Activated naive CD8-positive, alpha-beta T cell treated with anti-CD3 and anti-CD28 coated beads for 36 hours (primary cell): ENCODE results near the gene GLIPR1. TPM values are rescaled to one million over a fixed set of nuclear protein-coding genes. Genes with fewer than 3 reads are reported as not detected.
"Not testable (repeated sequence)": the region's sequence is repeated elsewhere in the genome, so short reads cannot be mapped to it uniquely, and the experiment has no call there.

Source experiments
- DNase-seq: peaks from one replicate; pipeline ENCODE4 v3.0.0; 2021
- H3K27ac Mint-ChIP-seq: one replicate; pipeline ENCODE4 v1.8.0; 2022; ENCODE audit warnings: mild to moderate bottlenecking, moderate library complexity, mixed read lengths
- H3K27me3 Mint-ChIP-seq: one replicate; pipeline ENCODE4 v1.8.0; 2022; ENCODE audit warnings: mild to moderate bottlenecking, mixed read lengths
- H3K36me3 Mint-ChIP-seq: one replicate; pipeline ENCODE4 v1.8.0; 2021; ENCODE audit warnings: mild to moderate bottlenecking, mixed read lengths
- H3K4me1 Mint-ChIP-seq: one replicate; pipeline ENCODE4 v1.8.0; 2021; ENCODE audit warnings: mixed read lengths
- H3K4me3 Mint-ChIP-seq: one replicate; pipeline ENCODE4 v1.8.0; 2022; ENCODE audit warnings: mild to moderate bottlenecking, moderate library complexity, mixed read lengths
- H3K9me3 Mint-ChIP-seq: one replicate; pipeline ENCODE4 v1.8.0; 2022; ENCODE audit warnings: mixed read lengths
- total RNA-seq, 2 experiments: library from RNA; stranded (reverse); gene quantifications; one replicate each; pipeline ENCODE4 v1.2.3, GENCODE V29; 2021

Gene GLIPR1
- total RNA-seq, 2 experiments from 2014 or later, result 19.7 to 25.7 TPM

DNA sequence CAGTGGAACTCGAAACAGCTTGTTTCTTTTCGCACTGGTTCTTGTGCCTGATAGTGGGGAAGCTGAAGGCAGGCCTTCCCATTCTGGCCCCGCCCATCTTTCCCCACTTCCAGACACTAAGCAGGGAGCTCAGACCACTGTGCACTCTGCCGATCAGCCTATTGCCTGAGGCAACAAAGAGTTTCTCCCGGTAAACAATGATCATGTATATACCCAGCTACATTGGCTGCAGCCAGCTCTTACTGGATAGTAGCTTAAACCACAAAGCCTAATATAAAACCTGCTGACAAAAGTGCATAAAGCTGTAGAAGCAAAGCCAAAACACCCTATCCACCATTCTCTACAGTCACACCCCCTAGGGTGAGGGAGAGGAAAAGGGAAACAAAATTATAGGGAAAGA, 24.7 kb upstream of the GLIPR1 start:
- no peak overlapping the region for H3K4me3 Mint-ChIP-seq
- peaks cover 18% of the 10 kb centered on the region for H3K4me1 Mint-ChIP-seq
- peaks cover 6% of the 10 kb centered on the region for H3K9me3 Mint-ChIP-seq
- no peak for DNase-seq
- H3K27me3 Mint-ChIP-seq, result no peaks in the 10 kb centered on the region
- no peak overlapping the region for H3K27ac Mint-ChIP-seq
- H3K36me3 Mint-ChIP-seq, result no peaks in the 10 kb centered on the region

DNA sequence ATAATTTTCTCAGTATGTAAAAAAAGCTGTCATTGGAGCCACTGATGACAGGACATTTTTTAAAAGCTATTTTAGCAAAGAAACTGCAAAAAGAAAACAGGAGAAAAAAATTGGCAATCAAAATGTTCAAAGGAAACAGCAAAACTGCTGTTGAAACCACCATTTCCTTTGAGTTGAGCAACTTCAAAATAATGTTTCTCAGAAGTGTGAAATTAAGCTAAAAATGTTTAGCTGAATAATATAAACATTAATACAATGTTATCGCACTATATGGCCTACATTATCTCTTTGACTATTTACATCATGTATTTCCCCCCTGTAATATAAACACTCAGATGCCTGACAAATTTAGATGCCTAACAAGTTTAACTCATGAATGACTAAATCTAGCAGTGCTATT, 23.4 kb upstream of the GLIPR1 start:
- no peaks in the 10 kb centered on the region for H3K27me3 Mint-ChIP-seq
- DNase-seq, result no peak

DNA sequence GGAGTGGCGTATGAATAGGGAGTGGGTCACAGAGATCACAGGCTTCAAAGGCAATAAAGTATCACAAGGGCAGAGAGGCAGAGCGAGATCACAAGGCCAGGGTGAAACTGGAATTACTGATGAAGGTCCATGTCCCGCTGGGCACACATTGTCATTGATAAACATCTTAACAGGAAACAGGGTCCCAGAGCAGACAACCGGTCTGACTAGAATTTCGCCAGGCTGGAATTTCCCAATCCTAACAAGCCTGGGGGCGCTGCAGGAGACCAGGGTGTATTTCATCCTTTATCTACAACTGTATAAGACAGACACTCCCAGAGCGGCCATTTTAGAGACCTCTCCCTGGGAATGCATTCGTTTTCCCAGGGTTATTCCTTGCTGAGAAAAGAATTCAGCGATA, 22.7 kb upstream of the GLIPR1 start:
- not testable (repeated sequence) for H3K36me3 Mint-ChIP-seq, H3K9me3 Mint-ChIP-seq, DNase-seq, H3K27ac Mint-ChIP-seq, H3K27me3 Mint-ChIP-seq, H3K4me3 Mint-ChIP-seq
- peaks cover 18% of the 10 kb centered on the region for H3K4me1 Mint-ChIP-seq

More for the DNA sequence above, 23.4 kb upstream of the GLIPR1 start:
- no peak overlapping the region for H3K27ac Mint-ChIP-seq
- peaks cover 18% of the 10 kb centered on the region for H3K4me1 Mint-ChIP-seq
- no peaks in the 10 kb centered on the region for H3K36me3 Mint-ChIP-seq
- no peak overlapping the region for H3K4me3 Mint-ChIP-seq
- H3K9me3 Mint-ChIP-seq, result peaks cover 6% of the 10 kb centered on the region

DNA sequence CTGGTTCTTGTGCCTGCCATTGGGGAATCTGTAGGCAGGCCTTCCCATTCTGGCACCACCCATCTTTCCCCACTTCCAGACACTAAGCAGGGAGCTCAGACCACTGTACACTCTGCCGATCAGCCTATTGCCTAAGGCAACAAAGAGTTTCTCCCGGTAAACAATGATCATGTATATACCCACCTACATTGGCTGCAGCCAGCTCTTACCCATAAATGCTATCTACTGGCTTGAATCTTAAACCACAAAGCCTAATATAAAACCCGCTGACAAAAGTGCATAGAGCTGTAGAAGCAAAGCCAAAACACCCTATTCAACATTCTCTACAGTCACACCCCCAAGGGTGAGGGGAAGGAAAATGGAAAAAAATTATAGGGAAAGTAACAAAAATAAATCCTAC, 20.8 kb upstream of the GLIPR1 start:
- Mint-ChIP-seq H3K27me3 (no peaks in the 10 kb centered on the region), H3K4me3 (no peak overlapping the region), H3K36me3 (no peaks in the 10 kb centered on the region), H3K9me3 (peaks cover 6% of the 10 kb centered on the region), H3K27ac (no peak overlapping the region), H3K4me1 (peaks cover 18% of the 10 kb centered on the region)
- DNase-seq, result no peak

DNA sequence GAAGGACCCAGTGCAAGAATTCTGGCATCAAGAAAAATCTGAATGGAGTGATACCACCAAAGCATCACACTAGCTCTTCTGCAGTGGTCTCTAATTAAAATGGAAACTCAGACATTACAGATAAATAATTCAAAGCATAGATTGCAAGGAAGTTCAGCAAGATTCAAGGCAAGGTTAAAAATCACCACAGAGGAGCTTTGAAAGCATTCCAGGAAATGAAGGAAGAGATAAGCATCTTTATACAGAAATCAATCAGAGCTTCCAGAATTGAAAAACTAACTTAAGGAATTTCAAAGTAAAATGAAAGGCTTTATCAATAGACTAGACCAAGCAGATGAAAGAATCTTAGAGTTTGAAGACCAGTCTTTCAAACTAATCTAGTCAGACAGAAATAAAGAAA, 20.4 kb upstream of the GLIPR1 start:
- DNase-seq, result no peak
- peaks cover 6% of the 10 kb centered on the region for H3K9me3 Mint-ChIP-seq

DNA sequence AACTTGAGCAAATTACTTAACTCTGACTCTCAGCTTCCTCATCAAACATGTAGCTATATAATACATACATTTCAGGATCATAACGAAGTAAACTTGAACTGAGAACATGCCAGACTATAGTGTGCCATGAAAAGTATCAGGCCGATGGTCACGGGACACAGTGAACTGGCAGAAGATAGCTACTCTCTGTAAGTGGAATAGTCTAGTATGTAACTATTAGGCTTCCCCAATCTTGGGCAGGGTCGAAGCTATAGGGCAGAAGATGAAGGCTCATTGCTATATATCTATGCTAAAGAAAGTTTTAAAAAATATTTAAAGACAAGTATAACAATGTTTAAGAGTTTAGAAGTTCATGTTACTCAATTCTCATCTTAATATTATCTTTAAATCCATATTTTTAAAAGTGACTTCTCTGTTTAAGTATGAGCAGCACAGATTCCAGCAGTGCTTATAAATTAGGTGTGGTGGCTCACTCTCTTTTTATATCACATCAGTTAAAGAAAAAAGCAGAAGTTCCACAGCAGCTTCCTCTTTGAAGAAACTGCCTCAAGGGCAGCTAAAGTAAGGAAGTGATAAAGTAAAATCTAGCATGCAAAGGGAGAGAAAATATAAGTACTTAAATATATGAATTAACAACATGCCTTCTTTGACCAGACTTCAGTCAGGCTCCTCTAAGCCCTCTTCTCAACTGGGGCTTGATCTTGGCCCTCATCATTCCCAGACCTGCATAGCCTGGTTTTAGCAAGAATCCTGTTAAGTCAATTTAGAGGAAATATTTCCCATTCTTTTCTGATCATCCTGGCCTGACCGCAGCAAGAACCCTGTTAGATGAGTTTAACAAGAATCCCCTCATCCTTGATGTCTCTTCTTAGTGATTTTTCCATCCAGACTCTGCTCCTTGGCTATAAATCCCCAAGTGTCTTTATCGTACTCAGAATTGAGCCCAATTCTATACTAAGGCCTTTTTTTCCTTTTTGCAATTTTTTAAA, 8.4 kb upstream of the GLIPR1 start:
- H3K27me3 Mint-ChIP-seq, result peaks cover 4% of the 10 kb centered on the region
- no peaks in the 10 kb centered on the region for H3K36me3 Mint-ChIP-seq
- H3K4me3 Mint-ChIP-seq, result no peak overlapping the region
- no peak for DNase-seq
- H3K9me3 Mint-ChIP-seq, result no peaks in the 10 kb centered on the region
- no peak overlapping the region for H3K27ac Mint-ChIP-seq
- H3K4me1 Mint-ChIP-seq, result peaks cover 11% of the 10 kb centered on the region

More for the DNA sequence above, 20.4 kb upstream of the GLIPR1 start:
- Mint-ChIP-seq H3K27me3 (no peaks in the 10 kb centered on the region), H3K27ac (no peak overlapping the region), H3K36me3 (no peaks in the 10 kb centered on the region), H3K4me3 (no peak overlapping the region), H3K4me1 (peaks cover 18% of the 10 kb centered on the region)

DNA sequence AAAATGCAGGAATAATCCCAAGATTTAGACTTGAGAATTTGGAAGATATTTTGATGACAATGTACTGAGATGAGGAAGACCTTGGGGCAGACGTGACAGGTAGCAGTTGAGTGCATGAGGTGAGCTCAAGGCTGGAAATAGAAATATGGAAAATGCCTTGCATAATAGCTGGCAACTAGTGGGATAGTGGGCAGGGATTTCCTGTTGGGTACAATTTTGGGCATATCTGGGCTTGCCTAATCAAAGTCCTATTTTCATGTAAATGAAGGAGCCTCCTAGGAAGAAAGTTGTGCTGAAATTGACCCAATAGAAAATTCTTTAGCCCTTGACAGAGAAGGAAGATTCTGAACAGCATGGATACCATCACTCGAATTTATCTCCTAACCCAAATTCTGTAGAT, 6.4 kb upstream of the GLIPR1 start:
- Mint-ChIP-seq H3K9me3 (no peaks in the 10 kb centered on the region), H3K4me1 (peaks cover 29% of the 10 kb centered on the region), H3K4me3 (no peak overlapping the region), H3K36me3 (no peaks in the 10 kb centered on the region), H3K27ac (no peak overlapping the region), H3K27me3 (peaks cover 4% of the 10 kb centered on the region)
- no peak for DNase-seq

DNA sequence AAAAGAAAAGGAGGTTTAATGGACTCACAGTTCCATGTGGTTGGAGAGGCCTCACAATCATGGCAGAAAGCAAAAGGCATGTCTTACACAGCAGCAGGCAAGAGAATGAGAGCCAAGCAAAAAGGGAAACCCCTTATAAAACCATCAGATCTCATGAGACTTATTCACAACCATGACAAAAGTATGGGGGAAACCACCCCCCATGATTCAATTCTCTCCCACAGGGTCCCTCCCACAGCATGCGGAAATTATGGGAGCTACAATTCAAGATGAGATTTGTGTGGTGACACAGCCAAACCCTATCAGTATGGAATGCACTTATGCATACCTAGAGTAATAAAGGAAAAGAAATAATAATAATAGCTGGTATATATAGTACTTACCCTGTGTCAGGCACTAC, 4.5 kb upstream of the GLIPR1 start:
- peak; percentile 36 for DNase-seq
- Mint-ChIP-seq H3K4me1 (peaks cover 40% of the 10 kb centered on the region), H3K36me3 (no peaks in the 10 kb centered on the region), H3K9me3 (no peaks in the 10 kb centered on the region), H3K27ac (no peak overlapping the region), H3K4me3 (no peak overlapping the region), H3K27me3 (peaks cover 4% of the 10 kb centered on the region)

DNA sequence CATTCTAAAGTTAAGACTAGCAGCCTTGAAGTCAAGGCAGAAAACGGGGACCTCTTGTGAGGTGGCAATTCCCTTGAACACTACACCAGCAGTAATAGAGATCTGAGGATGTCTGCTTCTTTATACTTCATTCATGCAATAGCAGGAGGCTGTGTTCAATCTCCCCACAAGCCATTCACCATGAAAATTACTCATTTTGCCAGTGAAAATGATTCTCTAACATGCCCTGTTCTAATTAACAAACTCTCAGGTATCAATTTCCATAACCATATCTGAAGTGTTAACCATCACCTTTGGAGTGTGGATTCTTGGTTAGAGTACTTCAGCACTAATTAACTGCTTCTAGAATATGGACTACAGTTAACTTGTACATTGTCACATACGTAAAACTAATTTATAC, 3.4 kb upstream of the GLIPR1 start:
- H3K27me3 Mint-ChIP-seq, result peaks cover 4% of the 10 kb centered on the region
- H3K4me3 Mint-ChIP-seq, result no peak overlapping the region
- H3K27ac Mint-ChIP-seq, result peak overlapping the region; percentile 4
- H3K36me3 Mint-ChIP-seq, result no peaks in the 10 kb centered on the region
- peaks cover 49% of the 10 kb centered on the region for H3K4me1 Mint-ChIP-seq
- no peaks in the 10 kb centered on the region for H3K9me3 Mint-ChIP-seq
- no peak for DNase-seq

DNA sequence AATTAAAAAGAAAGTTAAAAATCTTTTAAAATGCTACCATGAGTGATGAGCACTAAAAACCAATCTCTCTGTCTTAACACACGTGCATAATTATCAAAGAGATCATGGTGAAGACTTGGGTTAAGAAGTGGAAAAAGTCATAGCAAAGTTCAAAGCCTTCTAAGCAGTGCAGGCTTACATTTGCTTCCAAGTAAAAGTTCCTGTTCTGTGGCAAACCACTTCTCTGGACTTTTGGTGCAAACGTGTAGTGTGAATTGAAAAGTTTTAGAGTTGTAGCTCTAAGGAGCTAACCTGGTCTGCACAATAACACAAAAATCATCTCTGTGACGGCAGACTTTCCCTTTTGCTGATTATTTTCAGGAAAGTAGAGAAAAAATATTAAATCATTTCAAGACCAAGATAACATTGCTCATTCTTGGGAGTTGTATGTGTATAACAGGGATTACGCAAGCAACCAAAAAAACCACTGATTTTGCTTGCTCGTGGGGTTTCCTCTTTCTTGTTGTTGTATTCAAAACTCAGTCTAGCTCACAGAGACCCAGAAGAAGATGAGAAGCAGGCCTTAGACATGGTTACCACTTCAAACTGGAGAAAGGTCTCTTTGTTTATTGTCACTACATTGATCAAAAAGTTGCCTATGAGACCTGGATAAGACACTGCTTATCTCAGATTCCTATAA, 2.3 kb upstream of the GLIPR1 start:
- peak overlapping the region; percentile 4 for H3K4me3 Mint-ChIP-seq

DNA sequence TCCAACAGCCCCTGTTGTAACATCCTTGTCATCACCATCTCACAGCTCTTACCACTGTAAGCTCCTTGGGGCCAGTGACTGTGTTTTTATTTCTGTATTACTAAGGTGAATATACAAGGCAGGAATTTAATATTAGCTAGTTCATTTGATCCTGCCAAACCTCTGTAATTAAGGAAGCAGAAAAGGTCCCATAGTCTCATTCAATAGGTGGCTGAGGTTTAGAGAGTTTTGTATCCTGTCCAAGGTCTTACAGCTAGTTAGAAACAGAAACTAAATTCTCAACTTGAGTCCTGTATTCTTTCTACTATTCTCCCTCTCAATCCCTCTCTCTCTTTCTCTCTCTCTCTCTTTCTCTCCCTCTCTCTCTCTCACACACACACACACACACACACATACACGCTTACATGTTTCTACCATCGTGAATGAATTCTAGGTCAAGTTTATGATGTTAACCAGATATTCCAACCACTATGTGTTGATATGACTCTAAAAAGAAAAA, 543 bp upstream of the GLIPR1 start:
- Mint-ChIP-seq H3K4me3 (peak overlapping the region; percentile 90), H3K36me3 (peaks cover 16% of the 10 kb centered on the region), H3K4me1 (peaks cover 73% of the 10 kb centered on the region), H3K9me3 (no peaks in the 10 kb centered on the region), H3K27me3 (no peaks in the 10 kb centered on the region), H3K27ac (peak overlapping the region; percentile 94)
- DNase-seq, result no peak

More for the DNA sequence above, 2.3 kb upstream of the GLIPR1 start:
- H3K27ac Mint-ChIP-seq, result peak overlapping the region; percentile 94
- H3K4me1 Mint-ChIP-seq, result peaks cover 57% of the 10 kb centered on the region
- peaks cover 2% of the 10 kb centered on the region for H3K36me3 Mint-ChIP-seq
- H3K9me3 Mint-ChIP-seq, result no peaks in the 10 kb centered on the region
- peaks cover 4% of the 10 kb centered on the region for H3K27me3 Mint-ChIP-seq
- DNase-seq, result peak; percentile 23

DNA sequence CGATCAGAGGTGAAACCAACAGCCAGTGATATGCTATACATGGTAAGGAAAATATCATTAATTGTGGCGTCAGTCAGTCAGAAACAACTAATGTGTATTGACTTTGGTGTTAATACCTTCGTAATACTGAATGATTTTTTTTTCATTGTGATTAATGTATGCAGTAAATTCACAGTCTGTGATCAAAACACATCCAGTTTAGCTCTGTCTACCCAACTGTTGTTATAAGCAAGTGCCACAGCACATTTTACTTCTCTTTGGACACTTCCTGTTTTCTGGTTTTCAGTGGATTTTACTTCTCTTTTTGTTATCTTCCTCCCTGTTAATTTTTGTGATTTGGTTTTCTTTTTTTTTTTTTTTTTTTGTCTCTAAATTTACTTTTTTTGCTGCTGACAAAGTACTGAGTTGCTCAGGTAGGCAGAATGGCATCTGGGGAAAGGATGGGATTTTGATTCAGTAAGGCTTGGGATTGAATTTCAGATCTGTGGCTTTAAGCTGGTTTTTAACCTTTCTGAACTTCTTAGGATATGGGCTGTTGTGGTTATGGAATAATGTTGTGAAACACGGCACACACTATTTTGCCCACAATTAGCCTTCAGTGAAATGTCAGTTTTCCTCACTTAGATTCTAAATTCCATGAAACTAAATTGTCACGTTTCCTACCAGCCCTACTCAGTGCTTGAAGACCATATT, 604 bp downstream of the GLIPR1 start:
- no peaks in the 10 kb centered on the region for H3K27me3 Mint-ChIP-seq
- H3K9me3 Mint-ChIP-seq, result no peaks in the 10 kb centered on the region
- no peak for DNase-seq
- peak overlapping the region; percentile 94 for H3K27ac Mint-ChIP-seq
- peaks cover 77% of the 10 kb centered on the region for H3K4me1 Mint-ChIP-seq
- H3K4me3 Mint-ChIP-seq, result peak overlapping the region; percentile 90
- H3K36me3 Mint-ChIP-seq, result peaks cover 17% of the 10 kb centered on the region

DNA sequence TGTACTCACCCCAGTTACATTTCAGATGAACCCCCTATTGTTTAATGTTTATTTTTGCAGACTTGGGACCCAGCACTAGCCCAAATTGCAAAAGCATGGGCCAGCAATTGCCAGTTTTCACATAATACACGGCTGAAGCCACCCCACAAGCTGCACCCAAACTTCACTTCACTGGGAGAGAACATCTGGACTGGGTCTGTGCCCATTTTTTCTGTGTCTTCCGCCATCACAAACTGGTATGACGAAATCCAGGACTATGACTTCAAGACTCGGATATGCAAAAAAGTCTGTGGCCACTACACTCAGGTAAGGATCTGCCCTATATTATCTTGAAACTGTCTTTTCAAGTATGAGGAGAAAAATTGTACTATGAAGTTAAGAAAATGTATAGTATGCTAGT, 1.2 kb downstream of the GLIPR1 start:
- no peaks in the 10 kb centered on the region for H3K9me3 Mint-ChIP-seq
- H3K4me3 Mint-ChIP-seq, result peak overlapping the region; percentile 90
- H3K27me3 Mint-ChIP-seq, result no peaks in the 10 kb centered on the region
- DNase-seq, result no peak
- H3K27ac Mint-ChIP-seq, result peak overlapping the region; percentile 94
- H3K36me3 Mint-ChIP-seq, result peaks cover 19% of the 10 kb centered on the region
- H3K4me1 Mint-ChIP-seq, result peaks cover 75% of the 10 kb centered on the region

DNA sequence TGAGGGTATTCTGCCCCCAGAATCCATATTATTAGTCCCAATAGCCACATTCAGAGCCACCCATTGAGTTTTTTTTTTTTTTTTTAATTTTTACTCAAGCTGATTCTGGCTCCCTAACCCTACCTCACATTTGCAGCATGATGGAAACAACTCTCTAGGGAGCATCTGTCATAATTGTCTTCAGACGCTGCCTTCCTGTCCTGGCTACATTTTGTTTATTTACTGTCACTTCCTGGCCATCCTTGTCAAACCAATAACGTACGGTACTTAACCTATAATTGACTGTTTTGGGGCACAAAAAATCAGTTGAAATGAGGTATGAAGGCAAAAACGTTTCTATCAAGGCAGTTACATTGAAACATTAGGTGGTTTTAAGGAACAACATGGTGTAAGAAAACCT, 2.1 kb downstream of the GLIPR1 start:
- Mint-ChIP-seq H3K4me1 (peaks cover 69% of the 10 kb centered on the region), H3K27me3 (no peaks in the 10 kb centered on the region), H3K36me3 (peaks cover 22% of the 10 kb centered on the region), H3K9me3 (no peaks in the 10 kb centered on the region), H3K27ac (peak overlapping the region; percentile 55), H3K4me3 (peak overlapping the region; percentile 90)
- no peak for DNase-seq

DNA sequence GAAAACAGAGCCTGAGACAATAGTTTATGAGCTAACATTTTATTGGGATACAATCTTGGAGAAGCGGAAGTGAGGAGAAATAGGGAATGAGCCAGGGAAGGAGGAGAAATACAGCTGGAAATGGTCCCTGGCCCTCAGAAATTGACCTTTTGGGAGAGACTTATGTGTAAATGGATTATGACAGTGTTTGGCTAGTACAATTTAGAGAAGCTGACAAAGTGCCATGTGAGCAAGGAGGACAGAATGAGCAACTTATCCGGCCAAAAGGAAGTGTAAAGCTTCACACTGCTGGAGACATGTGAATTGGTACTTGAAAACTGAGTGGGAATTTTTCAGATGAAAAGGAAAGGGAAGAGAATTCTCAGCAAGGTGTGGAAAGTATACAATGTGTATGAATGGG, 2.9 kb downstream of the GLIPR1 start:
- Mint-ChIP-seq H3K27me3 (no peaks in the 10 kb centered on the region), H3K36me3 (peaks cover 22% of the 10 kb centered on the region), H3K9me3 (no peaks in the 10 kb centered on the region), H3K4me1 (peaks cover 62% of the 10 kb centered on the region), H3K4me3 (no peak overlapping the region), H3K27ac (no peak overlapping the region)
- no peak for DNase-seq
